Nephron progenitor cell (in vitro differentiated cells): ENCODE data around the gene JMJD8.

Experiments used
- DNase-seq: peaks from one replicate; pipeline ENCODE4 v3.0.0; 2021
- H3K27ac Mint-ChIP-seq: 2 replicates; pipeline ENCODE4 v1.8.0; 2021; ENCODE audit warnings: mild to moderate bottlenecking, moderate library complexity, mixed read lengths
- H3K27me3 Mint-ChIP-seq: 2 replicates; pipeline ENCODE4 v1.8.0; 2021; ENCODE audit warnings: mild to moderate bottlenecking, low read depth, mixed read lengths; ENCODE audit not compliant: poor library complexity
- H3K36me3 Mint-ChIP-seq: 2 replicates; pipeline ENCODE4 v1.8.0; 2021; ENCODE audit warnings: low read depth, mixed read lengths
- H3K4me1 Mint-ChIP-seq: 2 replicates; pipeline ENCODE4 v1.8.0; 2021; ENCODE audit warnings: mixed read lengths
- H3K4me3 Mint-ChIP-seq: 2 replicates; pipeline ENCODE4 v1.8.0; 2021; ENCODE audit warnings: mild to moderate bottlenecking, moderate library complexity, mixed read lengths
- H3K9me3 Mint-ChIP-seq: 2 replicates; pipeline ENCODE4 v1.8.0; 2021; ENCODE audit warnings: mild to moderate bottlenecking, moderate library complexity, mixed read lengths
- TF ChIP-seq, protein P1 (sequence below): fragments of 200-600 bp; sonication (generic); IDR thresholded peaks from 2 replicates; pipeline ENCODE4 v1.5.0; 2021; ENCODE audit warnings: antibody characterized with exemption

Gene JMJD8

DNA sequence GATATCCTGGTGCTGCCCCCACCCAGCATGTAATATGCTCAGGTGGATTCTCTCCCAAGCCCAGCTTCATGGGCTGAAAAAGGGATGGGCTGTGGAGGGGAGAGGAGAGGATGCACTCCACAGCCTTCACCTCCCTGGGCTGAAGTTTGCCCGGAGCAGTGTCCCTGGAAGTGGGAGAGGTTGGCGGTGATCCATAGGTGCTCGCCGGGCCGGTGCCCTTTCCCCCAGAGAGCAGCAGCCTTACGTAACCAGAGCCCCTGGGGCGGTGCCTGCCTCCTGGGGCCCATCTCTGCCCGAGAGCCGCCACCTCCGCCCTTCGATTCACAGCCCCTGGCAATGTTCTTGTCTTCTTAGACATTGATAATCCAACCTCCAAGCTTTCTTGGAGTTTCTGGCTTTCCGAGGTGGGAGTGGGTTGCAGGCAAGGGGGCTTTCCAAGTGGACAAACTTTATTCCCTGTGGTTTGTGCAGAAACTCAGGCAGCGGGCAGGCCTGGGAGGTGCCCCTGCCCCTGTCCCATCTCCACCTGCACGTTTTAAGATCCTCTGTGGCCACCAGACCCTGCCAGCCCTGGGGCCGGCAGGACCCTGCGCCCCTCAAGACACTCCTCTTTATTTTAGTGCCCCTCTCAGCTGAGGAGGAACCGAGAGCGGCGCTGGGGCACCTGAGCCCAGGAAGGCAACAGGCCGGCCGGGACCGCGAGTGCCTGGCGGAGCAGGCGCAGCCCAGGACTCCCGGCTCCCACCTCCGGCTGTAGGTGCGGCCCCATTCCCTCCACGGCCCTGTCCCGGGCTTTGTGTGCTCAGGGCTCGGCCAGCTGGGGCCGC is 38.1 kb downstream of the JMJD8 start:
- Mint-ChIP-seq H3K9me3 (no peaks in the 10 kb centered on the region), H3K27ac (peak overlapping the region; percentile 64), H3K4me1 (peaks cover 34% of the 10 kb centered on the region), H3K4me3 (no peak overlapping the region), H3K36me3 (peaks cover 6% of the 10 kb centered on the region), H3K27me3 (peaks cover 18% of the 10 kb centered on the region)
- DNase-seq, result no peak
- TF ChIP-seq, protein P1, sequence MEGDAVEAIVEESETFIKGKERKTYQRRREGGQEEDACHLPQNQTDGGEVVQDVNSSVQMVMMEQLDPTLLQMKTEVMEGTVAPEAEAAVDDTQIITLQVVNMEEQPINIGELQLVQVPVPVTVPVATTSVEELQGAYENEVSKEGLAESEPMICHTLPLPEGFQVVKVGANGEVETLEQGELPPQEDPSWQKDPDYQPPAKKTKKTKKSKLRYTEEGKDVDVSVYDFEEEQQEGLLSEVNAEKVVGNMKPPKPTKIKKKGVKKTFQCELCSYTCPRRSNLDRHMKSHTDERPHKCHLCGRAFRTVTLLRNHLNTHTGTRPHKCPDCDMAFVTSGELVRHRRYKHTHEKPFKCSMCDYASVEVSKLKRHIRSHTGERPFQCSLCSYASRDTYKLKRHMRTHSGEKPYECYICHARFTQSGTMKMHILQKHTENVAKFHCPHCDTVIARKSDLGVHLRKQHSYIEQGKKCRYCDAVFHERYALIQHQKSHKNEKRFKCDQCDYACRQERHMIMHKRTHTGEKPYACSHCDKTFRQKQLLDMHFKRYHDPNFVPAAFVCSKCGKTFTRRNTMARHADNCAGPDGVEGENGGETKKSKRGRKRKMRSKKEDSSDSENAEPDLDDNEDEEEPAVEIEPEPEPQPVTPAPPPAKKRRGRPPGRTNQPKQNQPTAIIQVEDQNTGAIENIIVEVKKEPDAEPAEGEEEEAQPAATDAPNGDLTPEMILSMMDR, result no peak

DNA sequence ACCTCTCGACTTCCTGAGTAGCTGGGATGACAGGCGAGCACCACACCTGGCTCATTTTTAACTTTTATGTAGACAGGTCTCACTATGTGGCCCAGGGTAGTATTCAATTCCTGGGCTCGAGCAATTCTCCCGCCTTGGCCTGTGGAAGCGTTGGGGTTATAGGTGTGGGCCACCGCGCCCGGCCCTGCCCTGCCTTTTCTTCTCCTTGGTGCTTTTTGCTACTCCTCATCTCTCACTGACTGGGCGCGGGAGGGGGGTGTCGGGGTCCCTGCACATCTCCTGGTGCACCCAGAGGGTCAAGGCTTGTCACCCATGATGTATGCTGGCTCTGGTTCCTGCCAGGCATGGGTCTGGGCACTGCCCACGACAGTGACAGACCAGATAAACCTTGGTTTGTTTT is 39.6 kb downstream of the JMJD8 start:
- peaks cover 38% of the 10 kb centered on the region for H3K4me1 Mint-ChIP-seq
- TF ChIP-seq, protein P1, result no peak
- DNase-seq, result no peak
- peaks cover 6% of the 10 kb centered on the region for H3K36me3 Mint-ChIP-seq
- peaks cover 18% of the 10 kb centered on the region for H3K27me3 Mint-ChIP-seq
- H3K9me3 Mint-ChIP-seq, result no peaks in the 10 kb centered on the region
- no peak overlapping the region for H3K27ac Mint-ChIP-seq
- no peak overlapping the region for H3K4me3 Mint-ChIP-seq

DNA sequence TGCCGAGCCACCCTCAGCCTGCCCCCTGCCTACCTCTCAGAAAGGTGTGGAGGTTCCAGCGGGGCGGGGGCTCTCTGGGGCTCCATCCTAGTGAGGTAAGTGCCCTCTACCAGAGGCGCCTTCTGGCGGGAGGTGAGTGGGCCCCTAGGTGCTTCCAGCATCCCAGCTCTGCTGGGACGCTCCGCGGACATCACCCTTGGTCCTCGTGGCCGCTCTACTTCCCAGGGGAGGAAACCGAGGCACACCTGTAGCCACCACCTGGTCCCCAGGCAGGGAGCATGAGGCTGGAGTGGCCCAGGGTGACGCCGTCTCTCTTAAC is 41.1 kb downstream of the JMJD8 start:
- TF ChIP-seq, protein P1, result no peak
- no peaks in the 10 kb centered on the region for H3K9me3 Mint-ChIP-seq
- H3K4me3 Mint-ChIP-seq, result peak overlapping the region; percentile 77
- peaks cover 6% of the 10 kb centered on the region for H3K36me3 Mint-ChIP-seq
- H3K27me3 Mint-ChIP-seq, result peaks cover 18% of the 10 kb centered on the region
- H3K4me1 Mint-ChIP-seq, result peaks cover 46% of the 10 kb centered on the region
- H3K27ac Mint-ChIP-seq, result no peak overlapping the region
- DNase-seq, result no peak

DNA sequence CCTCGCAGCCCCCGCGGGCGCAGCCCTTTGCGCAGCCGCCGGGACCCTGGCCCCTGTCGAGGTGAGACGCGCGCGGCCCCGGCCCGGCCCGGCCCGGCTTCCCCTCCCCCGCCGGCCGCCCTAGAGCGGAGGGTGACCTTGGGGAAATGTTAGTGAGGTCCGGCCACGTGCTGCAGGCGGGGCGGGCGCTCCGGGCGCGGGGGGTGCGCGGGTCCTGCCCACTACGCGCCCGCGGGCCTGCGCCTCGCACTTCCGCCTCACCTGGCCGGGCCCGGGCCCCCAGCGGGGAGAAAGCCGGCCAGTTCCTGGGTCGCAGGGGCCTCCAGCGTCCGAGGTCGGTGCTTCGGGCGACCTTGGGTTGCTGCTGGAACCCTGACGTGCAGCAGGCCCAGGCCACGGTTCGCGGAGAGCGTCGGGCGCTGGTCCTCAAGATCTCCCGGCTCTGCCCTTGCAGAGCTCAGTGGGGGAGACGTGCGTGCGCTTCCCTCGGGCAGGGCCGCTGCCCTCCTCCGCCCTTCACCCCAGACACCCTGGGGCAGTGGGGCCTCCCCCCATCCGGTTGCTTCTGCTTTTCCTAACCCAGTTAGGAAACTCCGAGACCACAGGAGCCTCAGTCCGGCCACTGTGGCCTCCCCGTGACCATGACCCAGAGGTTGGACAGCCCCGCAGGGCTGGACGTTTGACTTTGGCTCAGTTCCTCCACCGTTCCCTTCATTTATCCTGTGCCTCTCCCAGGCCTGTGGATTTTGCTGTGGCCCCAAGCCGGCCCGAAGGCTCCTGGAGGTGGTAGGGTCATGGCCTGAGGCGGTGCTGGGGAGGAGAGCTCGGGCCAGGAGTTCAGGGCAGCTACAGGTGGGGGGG is 41.7 kb downstream of the JMJD8 start:
- TF ChIP-seq, protein P1, result no peak
- no peak overlapping the region for H3K27ac Mint-ChIP-seq
- H3K4me3 Mint-ChIP-seq, result peak overlapping the region; percentile 77
- no peaks in the 10 kb centered on the region for H3K9me3 Mint-ChIP-seq
- H3K4me1 Mint-ChIP-seq, result peaks cover 49% of the 10 kb centered on the region
- peak; percentile 61 for DNase-seq
- peaks cover 18% of the 10 kb centered on the region for H3K27me3 Mint-ChIP-seq
- H3K36me3 Mint-ChIP-seq, result peaks cover 6% of the 10 kb centered on the region

DNA sequence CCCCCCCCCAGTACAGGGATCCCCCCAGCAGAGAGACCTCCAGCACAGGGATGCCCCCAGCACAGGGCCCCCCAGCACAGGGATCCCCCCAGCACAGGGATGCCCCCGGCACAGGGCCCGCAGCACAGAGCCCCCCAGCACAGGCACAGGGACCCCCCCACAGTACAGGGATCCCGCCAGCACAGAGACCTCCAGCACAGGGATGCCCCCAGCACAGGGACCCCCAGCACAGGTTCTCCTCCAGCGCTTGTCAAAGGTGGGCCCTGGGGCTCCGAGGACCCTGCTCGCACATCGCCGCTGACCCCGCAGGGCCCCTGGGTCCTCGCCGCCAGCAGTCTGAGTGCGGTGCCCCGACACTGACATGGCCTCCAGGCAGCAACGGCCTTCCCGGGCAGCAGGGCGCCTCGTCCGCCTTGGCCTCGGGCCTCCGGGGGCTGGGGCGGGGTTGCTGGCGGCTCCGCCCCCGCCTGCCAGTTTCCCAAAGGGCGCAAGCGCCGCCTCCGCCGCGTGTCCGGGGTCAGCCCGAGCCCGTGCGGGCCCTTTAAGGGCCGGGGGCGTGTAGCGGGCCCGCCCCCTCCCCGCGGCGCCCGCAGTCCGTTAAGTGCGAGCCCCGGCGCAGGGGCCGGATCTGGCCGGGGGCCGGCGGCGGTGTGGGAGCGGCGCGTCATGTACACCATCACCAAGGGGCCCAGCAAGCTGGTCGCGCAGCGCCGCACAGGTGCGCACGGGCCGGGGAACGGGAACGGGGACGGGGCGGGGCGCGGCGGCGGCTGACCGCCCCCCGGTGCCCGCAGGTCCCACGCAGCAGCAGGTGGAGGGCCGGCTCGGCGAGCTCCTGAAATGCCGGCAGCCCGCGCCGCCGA is 42.6 kb downstream of the JMJD8 start, which contains the start of gene MCRIP2:
Gene MCRIP2 (plus strand): TSS at position 503 of the 863 bp plus-strand sequence. CDS start 164 bp downstream, at position 667.
- DNase-seq, result peak; percentile 88
- H3K27me3 Mint-ChIP-seq, result peaks cover 21% of the 10 kb centered on the region
- H3K4me3 Mint-ChIP-seq, result peak within 1 kb of the TSS; percentile 78
- peaks cover 6% of the 10 kb centered on the region for H3K36me3 Mint-ChIP-seq
- peaks cover 52% of the 10 kb centered on the region for H3K4me1 Mint-ChIP-seq
- TF ChIP-seq, protein P1, result no peak
- H3K27ac Mint-ChIP-seq, result no peak within 1 kb of the TSS
- no peaks in the 10 kb centered on the region for H3K9me3 Mint-ChIP-seq
